Kidney (tissue), 14 donors: ENCODE measurements around the gene DSCAM. TPM values are rescaled to one million over a fixed set of nuclear protein-coding genes. Genes with fewer than 3 reads are reported as not detected.
A peak's percentile ranks its signal among the peaks of the same experiment; 100 is the strongest.

ENCODE experiments used
- DNase-seq, 5 donors: peaks; one replicate each; pipeline ENCODE4 v3.0.0-alpha.2; 2013 to 2020
- FAIRE-seq: peaks from 2 replicates; lab custom pipeline; 2012; peaks lifted over from hg19 to GRCh38; lab: Jason Lieb, UNC
- H3K27ac ChIP-seq, 2 donors: one replicate each; pipeline ENCODE4 v1.7.0; 2013; ENCODE audit warnings: low read depth in 2 of 2, low read length in 2 of 2, inconsistent platforms in 1 of 2
- H3K27me3 ChIP-seq: one replicate; pipeline ENCODE4 v1.7.1; 2013; ENCODE audit warnings: low read length, inconsistent platforms; ENCODE audit not compliant: control insufficient read depth, insufficient read depth
- H3K36me3 ChIP-seq, 3 donors: one replicate each; pipeline versions ENCODE4 v1.7.0 to v1.7.1; 2013; ENCODE audit warnings: low read length in 3 of 3, control low read depth in 1 of 3, inconsistent platforms in 1 of 3; ENCODE audit not compliant: insufficient read depth in 3 of 3, control insufficient read depth in 2 of 3
- H3K4me1 ChIP-seq, 3 donors: one replicate each; pipeline versions ENCODE4 v1.7.0 to v1.7.1; 2013; ENCODE audit warnings: low read length in 3 of 3, inconsistent platforms in 1 of 3, low read depth in 1 of 3; ENCODE audit not compliant: control insufficient read depth in 2 of 3, insufficient read depth in 2 of 3
- H3K4me3 ChIP-seq, 3 donors: one replicate each; pipeline versions ENCODE4 v1.7.0 to v1.8.1; 2013; ENCODE audit warnings: low read length in 3 of 3, control low read depth in 1 of 3, inconsistent platforms in 1 of 3
- H3K9ac ChIP-seq, 3 donors: one replicate each; pipeline versions ENCODE4 v1.7.0 to v1.7.1; 2013; ENCODE audit warnings: low read length in 3 of 3, control low read depth in 1 of 3, inconsistent platforms in 1 of 3
- H3K9me3 ChIP-seq, 3 donors: one replicate each; pipeline versions ENCODE4 v1.7.0 to v1.7.1; 2013; ENCODE audit warnings: low read length in 3 of 3, control low read depth in 1 of 3, inconsistent platforms in 1 of 3; ENCODE audit not compliant: control insufficient read depth in 2 of 3, insufficient read depth in 1 of 3
- CTCF ChIP-seq: IDR thresholded peaks from 3 replicates; pipeline ENCODE4 v1.5.1; 2012; ENCODE audit warnings: mild to moderate bottlenecking, moderate library complexity, borderline replicate concordance; ENCODE audit not compliant: insufficient read depth; ENCODE audit errors: extremely low read depth
- intact Hi-C: fragments of 100-400 bp; cut with DNase I; formaldehyde crosslinking; loops from one replicate; pipeline ENCODE4 v1.11.1; 2022
- polyA plus RNA-seq: library from polyadenylated mRNA; stranded (reverse); fragments of 350-450 nt; fragmentation: Illumina TruSeq; extraction: RNeasy Lipid Tissue Mini Kit (QIAGEN cat#74804); gene quantifications from one replicate; pipeline ENCODE4 v1.2.3, GENCODE V29; 2014; ENCODE audit warnings: low read depth, low replicate concordance; ENCODE audit not compliant: insufficient read depth
- total RNA-seq: library from RNA; stranded (reverse); fragmentation: NEBNext Ultra II Directional; extraction: Animal tissue kit (Norgen Biotek cat#: 25700); gene quantifications from one replicate; pipeline ENCODE4 v1.2.1, GENCODE V29; 2021
- donor health status: control.
- donor health status: control.
- donor health status: control.
- donor health status: control.
- donor health status: control.
- donor health status: DM: yes; HTN: yes; CAD: no.
- donor health status: Normal renal cell carcinoma (clear cell type).

DSCAM gene
- total and polyA plus RNA-seq, 2 donors from 2014 or later: not detected

GRCh38 chr21:40623528-40623927, 223.4 kb downstream of the DSCAM start:
- no peaks in the 10 kb centered on the region for H3K27me3 ChIP-seq
- intact Hi-C loops: no loop called here
- no peak overlapping the region for H3K4me3 ChIP-seq
- DNase-seq (no peak), FAIRE-seq (no peak)
- TF ChIP-seq CTCF: no peak
- H3K9ac ChIP-seq: no peak overlapping the region
- H3K36me3 ChIP-seq: no peaks in the 10 kb centered on the region
- H3K9me3 ChIP-seq: no peaks in the 10 kb centered on the region
- no peaks in the 10 kb centered on the region for H3K4me1 ChIP-seq
- H3K27ac ChIP-seq: no peak overlapping the region

GRCh38 chr21:40622531-40622930, 224.4 kb downstream of the DSCAM start:
- FAIRE-seq (no peak), DNase-seq (peak in 2 of 5 donors; percentile 20 to 45)
- no peaks in the 10 kb centered on the region for H3K9me3 ChIP-seq
- H3K27me3 ChIP-seq: no peaks in the 10 kb centered on the region
- H3K4me3 ChIP-seq: no peak overlapping the region
- H3K9ac ChIP-seq: no peak overlapping the region
- no peaks in the 10 kb centered on the region for H3K36me3 ChIP-seq
- intact Hi-C loops: no loop called here
- no peak overlapping the region for H3K27ac ChIP-seq
- no peaks in the 10 kb centered on the region for H3K4me1 ChIP-seq
- no peak for TF ChIP-seq CTCF

GRCh38 chr21:40620386-40621145, 226.4 kb downstream of the DSCAM start:
- intact Hi-C loops: no loop called here
- Histone ChIP-seq H3K9me3 (no peaks in the 10 kb centered on the region), H3K36me3 (no peaks in the 10 kb centered on the region), H3K4me3 (no peak overlapping the region), H3K9ac (no peak overlapping the region), H3K4me1 (no peaks in the 10 kb centered on the region), H3K27ac (no peak overlapping the region), H3K27me3 (no peaks in the 10 kb centered on the region)
- DNase-seq (no peak), FAIRE-seq (no peak)
- no peak for TF ChIP-seq CTCF
